Neural cell (in vitro differentiated cells): ENCODE data around the gene ZNF580.

ENCODE experiments used
- EZH2 ChIP-seq: fragments of 200-600, 300-800 bp; shearing (Covaris generic), sonication (generic); IDR thresholded peaks from 2 replicates; pipeline ENCODE4 v1.6.1; 2014; ENCODE audit warnings: antibody characterized with exemption, low read length, borderline replicate concordance, mild to moderate bottlenecking; ENCODE audit not compliant: insufficient read depth, poor library complexity, severe bottlenecking
- POLR2AphosphoS5 ChIP-seq: IDR thresholded peaks from 2 replicates; pipeline ENCODE4 v1.6.1; 2012
- REST ChIP-seq: IDR thresholded peaks from 2 replicates; pipeline ENCODE4 v1.6.1; 2012; ENCODE audit warnings: borderline replicate concordance
- TF ChIP-seq, protein P1 (sequence below): fragments of 450-650 bp; IDR thresholded peaks from 2 replicates; pipeline ENCODE4 v1.5.1; 2014; ENCODE audit warnings: antibody characterized with exemption, mild to moderate bottlenecking, moderate library complexity; ENCODE audit not compliant: poor library complexity, severe bottlenecking

- no peak for TF ChIP-seq EZH2
- TF ChIP-seq REST, result no peak
- TF ChIP-seq, protein P1, sequence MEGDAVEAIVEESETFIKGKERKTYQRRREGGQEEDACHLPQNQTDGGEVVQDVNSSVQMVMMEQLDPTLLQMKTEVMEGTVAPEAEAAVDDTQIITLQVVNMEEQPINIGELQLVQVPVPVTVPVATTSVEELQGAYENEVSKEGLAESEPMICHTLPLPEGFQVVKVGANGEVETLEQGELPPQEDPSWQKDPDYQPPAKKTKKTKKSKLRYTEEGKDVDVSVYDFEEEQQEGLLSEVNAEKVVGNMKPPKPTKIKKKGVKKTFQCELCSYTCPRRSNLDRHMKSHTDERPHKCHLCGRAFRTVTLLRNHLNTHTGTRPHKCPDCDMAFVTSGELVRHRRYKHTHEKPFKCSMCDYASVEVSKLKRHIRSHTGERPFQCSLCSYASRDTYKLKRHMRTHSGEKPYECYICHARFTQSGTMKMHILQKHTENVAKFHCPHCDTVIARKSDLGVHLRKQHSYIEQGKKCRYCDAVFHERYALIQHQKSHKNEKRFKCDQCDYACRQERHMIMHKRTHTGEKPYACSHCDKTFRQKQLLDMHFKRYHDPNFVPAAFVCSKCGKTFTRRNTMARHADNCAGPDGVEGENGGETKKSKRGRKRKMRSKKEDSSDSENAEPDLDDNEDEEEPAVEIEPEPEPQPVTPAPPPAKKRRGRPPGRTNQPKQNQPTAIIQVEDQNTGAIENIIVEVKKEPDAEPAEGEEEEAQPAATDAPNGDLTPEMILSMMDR, result no peak
- TF ChIP-seq POLR2AphosphoS5, result no peak
Measured at GRCh38 chr19:55615543-55616394, 25.0 kb upstream of the ZNF580 start.
